ENCODE measurements around the gene CCDC86.

The CCDC86 gene

GRCh38 chr11:60870733-60871377 is 28.9 kb downstream of the CCDC86 start:
- DNase-seq, result no peak

DNA sequence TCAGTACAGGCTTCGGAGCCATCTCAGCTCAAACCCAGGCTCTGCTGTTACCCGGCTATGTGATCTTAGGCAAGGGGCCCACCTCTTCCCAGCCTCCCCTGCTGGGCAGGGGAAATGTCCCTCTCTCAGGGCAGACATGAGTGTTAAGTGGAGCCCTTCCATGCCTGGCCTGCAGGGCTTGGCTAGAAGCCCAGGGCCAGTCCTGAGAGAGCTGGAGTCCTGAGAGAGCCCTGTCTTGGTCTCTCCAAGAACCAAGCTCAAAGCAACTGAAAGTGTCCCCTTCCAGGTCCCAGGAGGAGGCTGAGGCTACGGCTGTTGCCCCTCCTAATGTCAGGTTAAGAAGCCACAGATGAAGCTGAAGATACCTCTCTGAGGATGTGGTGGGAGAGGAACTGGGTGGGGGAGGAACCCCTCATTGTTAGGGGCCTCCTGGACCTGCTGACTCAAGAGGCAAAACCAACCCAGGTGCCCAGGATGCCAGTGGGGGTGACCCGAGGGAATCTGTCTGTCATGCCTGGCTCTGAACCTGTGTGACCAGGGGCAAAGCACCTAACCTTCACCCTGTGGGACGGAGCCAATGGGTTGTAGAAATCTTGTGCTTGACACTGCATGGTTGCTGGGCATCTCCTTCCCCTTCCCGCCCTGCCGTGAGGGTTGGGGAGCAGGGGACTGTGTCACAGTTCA is 29.6 kb downstream of the CCDC86 start:
- DNase-seq, result no peak

GRCh38 chr11:60872124-60872960 is 30.4 kb downstream of the CCDC86 start:
- no peak for DNase-seq

- no peak for DNase-seq
Measured at GRCh38 chr11:60872961-60873524, 31.1 kb downstream of the CCDC86 start.

DNA sequence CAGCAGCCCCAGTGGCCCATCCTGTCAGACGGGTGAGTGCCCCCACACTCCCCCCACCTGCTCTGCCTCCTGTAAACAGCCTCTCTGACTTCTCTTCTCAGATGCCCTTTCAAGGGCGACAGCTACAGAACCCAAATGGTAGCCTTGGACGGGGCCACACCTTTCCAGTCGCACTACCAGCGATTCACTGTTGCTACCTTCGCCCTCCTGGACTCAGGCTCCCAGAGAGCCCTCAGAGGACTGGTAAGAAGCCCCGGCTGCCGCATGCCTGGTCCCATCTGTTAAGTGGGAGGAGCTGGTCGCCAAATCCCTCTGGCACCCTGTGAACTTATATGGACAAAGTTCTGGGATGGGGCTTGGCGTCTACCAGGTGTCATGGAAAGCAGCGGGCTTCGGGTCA is 31.6 kb downstream of the CCDC86 start:
- no peak for DNase-seq

DNA sequence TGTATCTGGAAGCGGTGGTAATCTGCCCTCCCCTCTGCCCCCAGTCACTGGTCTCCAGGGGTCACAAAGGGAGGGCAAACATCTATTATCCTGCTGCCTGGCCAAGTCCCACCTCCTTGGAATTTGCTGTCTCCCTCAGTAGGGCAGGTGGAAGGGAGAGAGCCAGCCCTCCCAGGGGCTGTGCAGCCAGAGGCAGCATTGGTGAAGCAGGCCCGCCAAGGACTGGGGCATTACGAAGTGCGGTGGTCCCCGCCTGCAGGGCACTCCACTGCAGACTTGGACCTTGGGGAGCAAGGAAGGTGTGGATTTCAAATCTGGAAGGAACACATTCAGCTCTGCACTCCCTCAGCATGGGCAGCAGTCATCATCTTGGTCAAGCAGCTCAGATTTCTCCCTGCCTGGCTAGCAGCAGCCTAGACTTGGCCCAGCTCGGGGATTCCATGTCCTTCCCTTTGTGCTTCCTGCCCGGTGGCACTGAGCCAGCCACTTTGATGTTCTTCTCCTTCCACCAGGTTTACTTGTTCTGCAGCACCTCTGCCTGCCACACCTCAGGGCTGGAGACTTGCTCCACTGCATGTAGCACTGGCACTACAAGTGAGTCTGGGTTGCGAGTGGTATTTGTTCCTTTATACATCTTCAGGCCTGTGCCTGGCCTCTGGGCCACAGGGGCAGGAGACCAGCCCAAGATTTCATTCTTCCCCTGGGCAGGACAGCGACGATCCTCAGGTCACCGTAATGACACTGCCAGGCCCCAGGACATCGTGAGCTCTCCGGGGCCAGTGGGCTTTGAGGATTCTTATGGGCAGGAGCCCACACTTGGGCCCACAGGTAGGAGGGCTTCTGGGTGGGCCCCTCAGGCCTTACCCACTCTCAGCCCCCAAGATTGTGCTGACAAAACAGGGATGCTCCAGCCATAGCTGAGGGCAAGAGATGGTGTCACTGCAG is 32.8 kb downstream of the CCDC86 start:
- DNase-seq, result no peak

GRCh38 chr11:60875366-60876167 is 33.7 kb downstream of the CCDC86 start:
- DNase-seq, result no peak

- no peak for DNase-seq
Measured at GRCh38 chr11:60876168-60876485, 34.2 kb downstream of the CCDC86 start.

- no peak for DNase-seq
Measured at GRCh38 chr11:60878245-60879101, 36.6 kb downstream of the CCDC86 start.

- DNase-seq, result no peak
Measured at GRCh38 chr11:60879104-60879503, 37.2 kb downstream of the CCDC86 start.

DNA sequence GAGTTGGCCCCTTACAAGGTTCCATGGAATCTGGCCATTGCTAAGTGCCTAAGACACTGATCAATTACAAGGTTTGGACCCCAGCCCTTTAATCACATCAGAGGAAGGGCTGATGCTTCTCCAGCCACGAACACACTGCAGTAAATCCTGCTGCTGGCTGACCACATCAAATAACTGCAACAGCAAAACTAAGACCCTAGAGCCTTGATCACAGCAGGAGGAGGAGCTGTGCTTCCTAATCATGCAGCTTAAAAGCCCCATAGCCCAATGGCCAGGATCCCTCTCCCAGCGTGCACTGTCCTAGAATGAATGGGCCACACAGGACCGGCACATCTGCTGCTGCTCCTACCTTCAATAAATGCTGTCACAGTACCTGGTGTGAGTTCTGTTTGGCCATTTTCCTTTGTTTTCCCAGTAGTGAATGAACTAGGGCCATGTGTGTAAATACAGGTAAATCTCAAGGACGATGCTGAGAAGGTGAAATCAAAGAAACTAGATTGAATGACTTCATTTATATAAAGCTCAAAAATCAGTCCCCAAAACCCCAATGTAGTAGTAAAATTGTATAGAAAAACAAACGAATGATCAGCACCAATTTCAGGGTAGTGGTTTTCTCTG is 38.2 kb downstream of the CCDC86 start:
- DNase-seq, result no peak

DNA sequence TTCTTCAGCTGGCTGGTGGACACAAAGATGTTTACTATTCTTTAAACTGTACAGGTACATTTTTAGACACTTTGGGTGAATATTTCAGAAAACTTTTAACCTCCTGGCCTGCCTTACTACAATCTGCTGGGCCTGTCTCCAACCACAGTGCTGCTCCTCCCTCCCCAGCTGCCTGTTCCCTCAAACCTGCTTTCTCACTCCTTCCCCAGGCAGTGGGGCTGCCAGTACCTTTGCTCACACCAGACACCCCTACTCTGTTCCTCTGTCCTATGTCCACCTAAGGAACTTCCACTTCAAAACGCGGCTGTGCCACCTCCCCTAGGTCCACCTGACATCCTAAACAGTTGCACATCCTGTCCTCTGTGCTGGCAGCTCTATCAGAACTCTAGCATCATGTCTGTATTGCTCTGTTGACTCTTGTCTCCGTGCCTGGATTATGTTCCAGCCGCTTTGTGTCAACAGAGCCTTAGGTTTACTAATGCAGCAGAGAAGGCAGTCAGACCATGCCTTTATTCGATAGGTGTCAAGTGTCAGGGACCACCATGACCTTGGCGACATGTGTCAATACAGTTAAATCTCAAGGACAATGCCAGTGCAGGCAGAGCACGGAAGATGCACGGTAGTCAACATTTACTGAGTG is 38.9 kb downstream of the CCDC86 start:
- no peak for DNase-seq

DNA sequence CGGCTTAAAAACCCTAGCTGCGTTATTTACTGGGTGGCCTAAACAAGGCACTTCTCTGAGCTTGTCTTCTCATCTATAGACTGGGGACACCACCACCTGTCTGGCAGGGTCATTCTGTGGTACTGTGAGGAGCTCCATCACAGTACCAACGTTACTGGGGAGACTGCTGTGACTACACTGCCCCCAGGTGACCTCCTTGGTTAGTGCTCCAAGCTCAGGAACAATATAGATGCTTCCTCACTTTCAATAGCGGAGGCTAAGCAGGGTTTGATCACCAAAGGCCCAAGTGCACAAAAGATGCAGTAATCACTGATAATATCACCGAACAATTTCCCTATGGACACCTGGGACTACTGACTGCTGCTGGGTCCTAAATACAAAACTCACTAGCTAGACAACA is 45.6 kb downstream of the CCDC86 start:
- DNase-seq, result peak; percentile 39 to 45

DNA sequence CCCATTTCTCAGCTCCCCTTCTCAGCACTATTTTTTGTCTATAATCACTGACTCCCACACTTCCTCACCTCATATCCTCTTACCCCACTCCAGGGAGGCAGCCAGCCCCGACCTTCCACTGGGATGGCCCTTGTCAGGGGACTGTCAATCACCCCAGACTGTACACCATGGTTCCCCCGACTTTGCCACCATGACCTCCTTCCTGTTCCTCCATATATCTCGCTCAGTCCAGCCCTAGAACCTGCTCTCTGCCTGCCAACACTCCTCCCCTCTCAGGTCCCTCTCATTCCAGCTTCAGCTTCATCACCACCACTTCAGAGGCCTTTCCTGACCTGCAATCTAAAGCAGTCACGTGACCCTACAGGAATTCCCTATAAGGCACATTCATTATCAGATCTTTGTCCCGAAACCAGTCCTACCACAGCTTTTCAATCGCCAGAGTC is 48.0 kb downstream of the CCDC86 start:
- no peak for DNase-seq

GRCh38 chr11:60890696-60891095 is 48.8 kb downstream of the CCDC86 start:
- no peak for DNase-seq

DNA sequence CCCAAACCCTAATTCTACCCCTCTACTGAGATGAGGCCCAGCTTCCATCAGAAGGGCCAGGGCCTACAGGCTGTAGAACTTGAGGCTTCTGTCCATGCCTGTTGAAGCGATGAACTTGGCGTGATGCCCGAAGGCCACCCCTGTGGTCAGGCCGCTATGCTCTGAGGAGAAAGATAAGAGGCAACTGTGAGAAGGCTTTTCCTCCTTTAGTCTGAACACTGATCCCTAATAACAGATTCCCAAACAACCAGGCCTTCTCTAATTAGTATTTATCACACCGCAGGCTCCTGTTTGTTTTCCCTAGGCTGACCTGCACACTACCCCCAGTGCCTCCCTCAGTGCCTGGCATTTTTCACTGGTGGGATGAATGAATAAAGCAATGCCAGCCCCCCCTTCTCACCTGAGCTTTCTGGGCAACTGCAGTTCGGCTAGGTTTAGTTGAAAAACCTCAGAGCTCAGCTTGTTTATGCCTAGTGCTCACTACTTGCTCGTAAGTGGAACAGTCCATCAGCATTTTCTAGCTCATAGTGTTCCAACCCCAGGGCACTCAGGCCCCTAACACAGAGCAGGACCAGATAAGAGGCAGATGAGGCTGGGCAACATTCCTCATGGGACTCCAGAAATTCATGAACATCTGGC is 49.3 kb downstream of the CCDC86 start:
- DNase-seq, result no peak

DNA sequence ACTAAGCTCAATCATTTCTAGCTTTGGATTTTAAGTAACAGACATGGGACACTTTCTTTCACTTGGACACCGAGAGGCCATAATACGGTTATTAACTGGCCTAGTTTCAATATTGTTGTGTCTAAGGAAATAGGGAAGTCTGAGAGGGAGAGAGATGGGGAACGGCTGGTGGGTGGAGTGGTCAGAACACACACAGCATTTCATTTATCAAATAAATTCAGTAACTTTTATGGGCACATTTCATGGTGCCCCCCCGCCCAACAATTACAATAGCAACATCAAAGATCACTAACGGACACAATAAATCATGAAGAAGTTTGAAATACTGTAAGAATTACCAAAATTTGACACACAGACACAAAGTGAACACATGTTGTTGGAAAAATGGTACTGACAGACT is 53.8 kb downstream of the CCDC86 start:
- no peak for DNase-seq

GRCh38 chr11:60897496-60897895 is 55.6 kb downstream of the CCDC86 start:
- no peak for DNase-seq

Measured in CD4-positive, alpha-beta T cell treated with Interleukin-4 for 1 hour (primary cell).